Kidney epithelial cell (primary cell): ENCODE measurements around the gene CCT5. TPM values are rescaled to one million over a fixed set of nuclear protein-coding genes. Genes with fewer than 3 reads are reported as not detected.

Experiments used
- DNase-seq: peaks from one replicate; pipeline ENCODE4 v3.0.0-alpha.2; 2010; ENCODE audit warnings: low read depth
- H3K27me3 ChIP-seq: 2 replicates; pipeline ENCODE4 v1.6.0; 2011; ENCODE audit warnings: low read length; ENCODE audit not compliant: control insufficient read depth, insufficient read depth
- H3K36me3 ChIP-seq: 2 replicates; pipeline ENCODE4 v1.5.1; 2011; ENCODE audit warnings: low read length; ENCODE audit not compliant: control insufficient read depth, insufficient read depth
- H3K4me3 ChIP-seq: 2 replicates; pipeline ENCODE4 v1.5.1; 2011; ENCODE audit warnings: low read depth, mild to moderate bottlenecking, control low read depth, low read length
- total RNA-seq: library from RNA; depleted of rRNA; stranded (reverse); fragments of >200 nt; gene quantifications from 2 replicates; pipeline ENCODE4 v1.2.3, GENCODE V29; 2015
- TF ChIP-seq, protein P1 (sequence below): IDR thresholded peaks from 2 replicates; pipeline ENCODE4 v1.5.1; 2011; ENCODE audit warnings: mild to moderate bottlenecking, moderate library complexity, low read length, control low read depth, inconsistent platforms; ENCODE audit not compliant: insufficient read depth, poor library complexity, severe bottlenecking

Gene CCT5
- total RNA-seq, 1 donor from 2014 or later: 506 TPM

DNA sequence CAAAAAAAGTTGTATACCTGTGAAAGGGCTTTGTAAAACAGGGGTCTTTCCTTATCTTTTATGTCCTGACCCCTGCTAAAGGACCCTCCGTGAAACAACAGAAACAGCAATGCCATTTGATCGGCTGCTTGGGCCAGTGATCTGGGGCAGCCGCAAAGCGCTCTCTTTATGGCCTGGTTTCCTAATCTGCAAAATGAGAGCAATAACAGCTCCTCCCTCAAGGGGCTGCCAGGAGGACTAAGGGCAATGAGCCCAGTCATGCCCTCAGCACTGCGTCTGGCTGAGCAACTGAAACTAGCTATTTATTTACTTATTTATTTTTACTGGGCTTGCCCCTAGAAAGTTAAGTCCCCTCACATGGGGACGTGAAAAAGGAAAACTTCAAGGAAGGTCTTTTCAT, 39.3 kb downstream of the CCT5 start:
- H3K36me3 ChIP-seq: no peaks in the 10 kb centered on the region
- TF ChIP-seq, protein P1, sequence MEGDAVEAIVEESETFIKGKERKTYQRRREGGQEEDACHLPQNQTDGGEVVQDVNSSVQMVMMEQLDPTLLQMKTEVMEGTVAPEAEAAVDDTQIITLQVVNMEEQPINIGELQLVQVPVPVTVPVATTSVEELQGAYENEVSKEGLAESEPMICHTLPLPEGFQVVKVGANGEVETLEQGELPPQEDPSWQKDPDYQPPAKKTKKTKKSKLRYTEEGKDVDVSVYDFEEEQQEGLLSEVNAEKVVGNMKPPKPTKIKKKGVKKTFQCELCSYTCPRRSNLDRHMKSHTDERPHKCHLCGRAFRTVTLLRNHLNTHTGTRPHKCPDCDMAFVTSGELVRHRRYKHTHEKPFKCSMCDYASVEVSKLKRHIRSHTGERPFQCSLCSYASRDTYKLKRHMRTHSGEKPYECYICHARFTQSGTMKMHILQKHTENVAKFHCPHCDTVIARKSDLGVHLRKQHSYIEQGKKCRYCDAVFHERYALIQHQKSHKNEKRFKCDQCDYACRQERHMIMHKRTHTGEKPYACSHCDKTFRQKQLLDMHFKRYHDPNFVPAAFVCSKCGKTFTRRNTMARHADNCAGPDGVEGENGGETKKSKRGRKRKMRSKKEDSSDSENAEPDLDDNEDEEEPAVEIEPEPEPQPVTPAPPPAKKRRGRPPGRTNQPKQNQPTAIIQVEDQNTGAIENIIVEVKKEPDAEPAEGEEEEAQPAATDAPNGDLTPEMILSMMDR: no peak
- no peaks in the 10 kb centered on the region for H3K27me3 ChIP-seq
- no peak overlapping the region for H3K4me3 ChIP-seq
- DNase-seq: no peak

DNA sequence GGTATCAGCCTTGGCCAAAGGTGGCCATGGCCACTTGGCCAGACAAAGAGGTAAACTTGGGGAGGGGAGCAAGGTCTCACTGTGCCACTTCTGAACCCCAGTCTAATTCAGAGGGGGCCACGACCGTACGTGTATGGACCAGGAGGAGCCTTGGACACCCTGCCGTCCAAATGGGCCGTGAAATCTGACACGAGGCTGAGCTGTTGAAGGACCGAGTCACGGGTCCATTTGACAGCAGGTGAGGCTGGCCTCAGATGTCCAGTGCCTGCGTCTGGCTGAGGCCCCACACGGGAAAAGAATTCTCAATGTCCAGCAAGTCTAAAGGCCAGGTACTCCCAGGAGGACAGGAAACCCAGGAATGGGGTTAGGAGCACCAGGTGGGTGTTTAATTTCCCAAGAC, 39.9 kb downstream of the CCT5 start:
- H3K4me3 ChIP-seq: no peak overlapping the region
- no peaks in the 10 kb centered on the region for H3K36me3 ChIP-seq
- H3K27me3 ChIP-seq: no peaks in the 10 kb centered on the region
- TF ChIP-seq, protein P1: no peak
- DNase-seq: no peak

DNA sequence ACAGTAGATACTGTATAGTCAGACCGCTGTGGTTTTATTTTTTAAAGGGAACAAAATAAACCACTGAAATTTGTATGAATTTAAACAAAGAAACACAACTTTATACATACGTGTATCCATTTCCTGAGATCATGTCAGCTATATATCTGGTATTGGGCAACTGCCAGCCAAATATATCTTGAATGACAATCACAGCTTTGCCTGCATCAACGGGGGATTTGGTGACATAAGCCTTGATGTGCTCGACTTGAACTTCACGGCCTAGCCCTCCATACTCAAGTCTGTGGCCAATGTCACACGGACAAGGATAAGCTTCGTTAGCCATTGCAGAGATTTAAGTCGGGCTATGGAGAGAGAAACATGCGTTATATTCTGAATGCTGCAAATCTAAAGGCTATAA, 40.4 kb downstream of the CCT5 start:
- H3K27me3 ChIP-seq: no peaks in the 10 kb centered on the region
- TF ChIP-seq, protein P1: no peak
- no peak for DNase-seq
- no peaks in the 10 kb centered on the region for H3K36me3 ChIP-seq
- H3K4me3 ChIP-seq: no peak overlapping the region

DNA sequence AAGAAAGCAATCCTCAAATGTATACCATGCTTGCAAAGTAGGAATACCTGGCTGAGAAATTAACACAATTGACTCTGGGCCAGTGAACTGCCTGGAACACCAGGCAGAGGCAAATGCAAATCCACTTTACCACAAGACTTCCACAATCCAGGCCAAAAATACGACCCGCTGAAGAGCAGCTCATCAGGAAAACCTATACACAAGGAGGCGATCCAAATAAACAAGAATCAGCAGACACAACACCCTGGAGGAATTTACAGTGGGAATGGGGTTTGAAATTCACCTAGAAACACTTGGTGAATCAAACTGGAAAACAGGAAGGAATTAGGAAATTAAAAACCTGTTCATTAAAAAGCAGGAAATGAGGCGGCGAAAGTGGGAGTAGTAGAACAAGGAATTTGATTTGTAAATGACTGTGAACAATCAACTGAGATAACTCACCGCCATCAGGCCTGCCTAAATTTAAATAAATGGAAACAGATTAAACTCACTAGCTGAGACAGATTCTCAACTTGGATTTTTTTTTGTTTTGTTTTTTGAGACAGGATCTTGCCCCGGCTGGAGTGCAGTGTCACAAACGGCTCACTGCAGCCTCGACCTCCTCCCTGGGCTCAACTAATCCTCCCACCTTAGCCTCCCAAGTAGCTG, 41.7 kb downstream of the CCT5 start:
- Histone ChIP-seq H3K27me3 (no peaks in the 10 kb centered on the region), H3K36me3 (no peaks in the 10 kb centered on the region), H3K4me3 (no peak overlapping the region)
- TF ChIP-seq, protein P1: no peak
- DNase-seq: no peak

DNA sequence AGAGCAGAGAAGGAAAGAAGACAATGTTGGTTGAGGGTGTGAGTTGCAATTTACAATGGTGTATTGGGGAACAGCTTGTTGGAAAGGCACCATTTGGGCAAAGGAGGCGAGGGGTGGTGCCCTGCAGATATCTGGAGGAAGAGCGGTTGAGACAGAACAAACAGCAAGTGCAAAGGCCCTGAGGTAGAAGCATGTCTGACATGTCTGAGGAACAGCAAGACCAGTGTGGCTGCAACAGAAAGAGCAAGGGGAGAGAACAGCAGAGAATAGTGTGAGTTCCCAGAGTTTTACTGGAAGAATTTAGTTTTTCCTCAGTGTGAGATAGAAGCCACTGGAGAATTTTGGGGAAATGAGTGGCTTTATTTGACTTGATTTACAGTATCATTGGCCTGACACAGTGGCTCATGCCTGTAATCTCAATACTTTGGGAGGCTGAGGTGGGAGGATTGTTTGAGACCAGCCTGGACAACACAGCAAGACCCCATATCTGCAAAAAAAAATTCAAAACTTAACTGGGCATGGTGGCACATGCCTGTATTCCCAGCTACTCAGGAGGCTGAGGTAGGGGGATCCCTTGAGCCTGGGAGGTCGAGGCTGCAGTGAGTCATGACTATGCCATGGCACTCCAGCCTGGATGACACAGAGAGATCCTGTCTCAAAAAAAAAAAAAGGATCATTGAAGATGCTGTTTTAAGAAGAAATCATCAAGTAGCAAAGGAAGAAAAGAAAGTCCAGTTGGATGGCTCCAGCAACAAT, 44.0 kb downstream of the CCT5 start:
- Histone ChIP-seq H3K27me3 (no peaks in the 10 kb centered on the region), H3K36me3 (no peaks in the 10 kb centered on the region), H3K4me3 (no peak overlapping the region)
- TF ChIP-seq, protein P1: no peak
- no peak for DNase-seq
